CD4-positive, alpha-beta T cell treated with Interleukin-15 for 4 hours (primary cell): Measurements from ENCODE around the gene UCKL1.
"Not testable (repeated sequence)": the region's sequence is repeated elsewhere in the genome, so short reads cannot be mapped to it uniquely, and the experiment has no call there.

Source experiments
- DNase-seq: peaks from one replicate; pipeline ENCODE4 v3.0.0-alpha.2; 2020; ENCODE audit warnings: low spot score

The UCKL1 gene

DNA sequence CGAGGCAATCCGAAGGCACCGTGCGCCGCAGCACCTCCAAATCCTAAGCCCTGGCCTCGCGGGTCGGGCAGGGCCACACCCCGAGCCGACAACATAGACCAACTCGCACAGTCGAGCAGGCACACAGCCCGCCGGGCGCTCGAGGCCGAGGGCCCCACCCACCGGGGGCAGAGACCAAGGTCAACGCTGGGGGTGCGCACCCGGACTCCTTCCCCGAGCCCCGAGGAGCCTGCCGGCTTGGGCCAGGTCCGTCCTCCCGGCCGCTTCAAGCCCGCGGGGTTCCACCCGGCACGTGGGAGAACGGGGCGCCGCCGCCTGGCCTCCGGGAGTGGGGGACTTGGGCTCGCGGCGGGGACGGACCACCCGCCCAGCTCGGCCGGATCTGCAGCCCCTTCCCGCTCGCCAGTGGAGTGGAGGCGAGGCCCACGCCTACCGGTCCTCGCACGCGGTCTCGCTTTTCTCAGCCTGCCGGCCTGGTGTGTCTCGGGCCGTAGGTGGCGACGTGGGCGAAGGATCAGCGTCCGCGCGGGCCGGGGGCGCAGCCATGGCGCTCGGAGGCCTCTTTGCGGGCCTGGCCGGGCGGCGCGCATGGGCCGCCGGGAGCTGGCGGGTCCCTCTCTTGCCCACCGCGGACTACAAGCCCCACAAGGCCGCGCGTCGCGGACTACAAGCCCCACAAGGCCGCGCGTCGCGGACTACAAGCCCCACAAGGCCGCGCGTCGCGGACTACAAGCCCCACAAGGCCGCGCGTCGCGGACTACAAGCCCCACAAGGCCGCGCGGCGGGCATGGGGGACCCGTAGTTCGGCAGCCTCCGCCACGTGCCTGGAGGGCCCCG is at the start of gene UCKL1:
UCKL1 (minus strand) TSS at position 590 of the 837 bp plus-strand sequence; CDS start at position 546, 44 bp downstream.
- peak; percentile 89 for DNase-seq

DNA sequence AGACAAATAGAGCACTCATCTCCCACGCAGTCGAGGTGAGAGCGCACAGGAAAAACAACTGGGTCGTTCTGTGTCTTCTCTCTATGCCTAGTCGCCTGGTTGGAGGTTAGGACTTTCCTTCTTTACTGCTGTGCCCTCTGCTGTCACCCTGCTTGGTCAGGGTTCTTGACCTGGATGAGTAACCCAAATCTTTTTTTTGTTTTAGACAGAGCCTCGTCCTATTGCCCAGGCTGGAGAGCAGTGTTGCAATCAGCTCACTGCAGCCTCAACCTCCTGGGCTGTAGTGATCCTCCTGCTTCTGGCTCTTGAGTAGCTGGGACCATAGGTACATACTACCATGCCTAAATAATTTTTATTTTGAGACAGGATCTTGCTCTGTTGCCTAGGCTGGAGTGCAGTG is 49.2 kb upstream of the UCKL1 start:
- no peak for DNase-seq

- DNase-seq = no peak
Measured at GRCh38 chr20:64003960-64004725, 47.9 kb upstream of the UCKL1 start.

DNA sequence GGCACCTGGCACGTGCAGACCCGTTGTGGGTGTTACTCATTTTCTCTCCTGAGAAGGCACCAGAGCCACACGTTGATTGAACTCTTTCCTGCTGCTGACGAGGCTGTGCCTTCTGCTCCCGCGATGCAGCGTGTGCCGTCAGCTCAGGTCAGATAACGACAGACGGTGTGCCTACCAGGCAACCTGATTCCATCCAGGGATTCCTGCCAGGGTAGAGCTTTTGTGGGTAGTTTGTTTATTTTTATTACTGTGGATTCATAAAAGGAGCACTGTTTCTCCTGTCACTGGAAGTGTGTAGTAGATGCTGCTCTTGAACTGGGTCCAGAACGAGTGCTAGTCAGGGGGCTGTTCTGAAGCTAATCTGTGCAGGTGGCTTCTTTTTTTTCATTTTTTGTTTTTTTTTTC is 45.4 kb upstream of the UCKL1 start:
- no peak for DNase-seq

DNA sequence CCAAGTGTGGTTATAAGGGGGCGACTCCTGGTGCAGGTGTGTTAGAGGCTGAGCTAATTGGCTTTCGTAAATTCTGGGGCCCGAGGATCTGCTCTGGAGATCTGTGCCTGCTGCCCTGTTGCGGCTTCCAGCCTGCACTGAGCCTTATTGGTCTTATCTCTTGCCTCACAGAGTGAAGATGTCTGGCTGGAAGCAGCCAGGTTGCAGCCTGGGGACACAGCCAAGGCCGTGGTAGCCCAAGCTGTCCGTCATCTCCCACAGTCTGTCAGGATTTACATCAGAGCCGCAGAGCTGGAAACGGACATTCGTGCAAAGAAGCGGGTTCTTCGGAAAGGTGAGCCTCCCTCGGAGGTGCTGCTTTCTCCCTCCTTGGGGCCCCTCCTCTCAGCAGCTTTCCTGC is 44.7 kb upstream of the UCKL1 start:
- DNase-seq = no peak

DNA sequence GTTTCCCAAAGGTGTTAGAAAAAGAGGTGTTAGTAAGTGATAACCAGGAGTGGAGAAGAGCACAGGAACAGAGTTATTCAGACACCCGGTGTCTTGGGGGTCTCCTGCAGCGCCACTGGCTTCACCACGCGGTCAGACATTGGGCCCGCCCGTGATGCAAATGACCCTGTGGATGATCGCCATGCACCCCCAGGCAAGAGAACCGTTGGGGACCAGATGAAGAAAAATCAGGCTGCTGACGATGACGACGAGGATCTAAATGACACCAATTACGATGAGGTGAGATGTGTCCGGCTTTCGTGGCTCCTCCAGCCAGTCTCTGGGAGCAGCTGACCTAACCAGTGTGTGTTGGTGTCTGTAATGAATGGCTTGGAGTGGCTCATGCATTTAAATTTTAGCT is 26.7 kb upstream of the UCKL1 start:
- no peak for DNase-seq

- DNase-seq = peak; percentile 94
Measured at GRCh38 chr20:63980806-63981728, 24.9 kb upstream of the UCKL1 start, which contains the start of gene PRPF6. TSS of gene PRPF6 (plus strand) at chr20:63981132. CDS start at chr20:63981246, 114 bp downstream.

- peak; percentile 37 for DNase-seq
Measured at GRCh38 chr20:63980317-63980805, 24.1 kb upstream of the UCKL1 start.

DNA sequence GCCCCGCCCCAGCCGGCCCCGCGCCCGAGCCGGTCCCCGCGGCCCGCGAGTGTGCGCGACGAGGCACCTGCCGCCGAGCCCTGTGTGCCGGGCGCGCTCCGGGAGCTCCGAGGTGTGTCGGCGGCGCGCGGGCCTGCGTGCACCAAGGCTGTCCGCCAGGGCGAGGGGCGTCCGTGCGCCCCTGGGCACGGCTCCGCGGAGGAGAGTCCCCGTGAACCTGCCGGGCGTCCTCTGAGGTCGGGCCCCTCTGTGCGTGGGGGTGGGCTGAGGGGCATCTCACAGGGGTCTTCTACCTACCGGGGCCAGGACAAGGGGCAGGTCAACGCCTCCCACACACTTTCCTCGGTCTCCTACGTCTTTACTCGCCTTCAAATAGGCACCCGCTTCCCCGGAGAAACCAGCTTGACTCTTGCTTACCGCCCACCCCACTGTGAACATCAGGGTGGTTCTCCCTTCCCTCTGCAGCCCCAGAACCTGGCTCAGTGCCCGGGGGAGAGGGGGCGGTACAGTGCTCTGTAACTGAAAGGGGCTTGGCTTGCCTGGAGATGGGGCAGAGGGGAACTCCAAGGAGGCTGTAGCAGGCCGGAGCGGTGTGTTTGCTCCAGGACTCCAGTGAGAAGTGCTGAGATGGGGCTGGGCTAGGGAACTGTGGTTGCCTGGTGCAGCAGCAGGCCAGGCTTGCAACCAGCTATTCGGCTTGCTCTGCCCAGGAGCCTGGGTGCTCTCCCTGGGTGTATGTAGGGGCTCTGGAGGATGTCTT is 23.5 kb upstream of the UCKL1 start, which contains the start of gene SAMD10:
SAMD10 (minus strand) TSS at position 86 of the 760 bp plus-strand sequence. CDS start 175 bp downstream, outside the sequence.
- DNase-seq = peak; percentile 56

GRCh38 chr20:63979229-63979556 is 23.0 kb upstream of the UCKL1 start:
- DNase-seq = no peak

DNA sequence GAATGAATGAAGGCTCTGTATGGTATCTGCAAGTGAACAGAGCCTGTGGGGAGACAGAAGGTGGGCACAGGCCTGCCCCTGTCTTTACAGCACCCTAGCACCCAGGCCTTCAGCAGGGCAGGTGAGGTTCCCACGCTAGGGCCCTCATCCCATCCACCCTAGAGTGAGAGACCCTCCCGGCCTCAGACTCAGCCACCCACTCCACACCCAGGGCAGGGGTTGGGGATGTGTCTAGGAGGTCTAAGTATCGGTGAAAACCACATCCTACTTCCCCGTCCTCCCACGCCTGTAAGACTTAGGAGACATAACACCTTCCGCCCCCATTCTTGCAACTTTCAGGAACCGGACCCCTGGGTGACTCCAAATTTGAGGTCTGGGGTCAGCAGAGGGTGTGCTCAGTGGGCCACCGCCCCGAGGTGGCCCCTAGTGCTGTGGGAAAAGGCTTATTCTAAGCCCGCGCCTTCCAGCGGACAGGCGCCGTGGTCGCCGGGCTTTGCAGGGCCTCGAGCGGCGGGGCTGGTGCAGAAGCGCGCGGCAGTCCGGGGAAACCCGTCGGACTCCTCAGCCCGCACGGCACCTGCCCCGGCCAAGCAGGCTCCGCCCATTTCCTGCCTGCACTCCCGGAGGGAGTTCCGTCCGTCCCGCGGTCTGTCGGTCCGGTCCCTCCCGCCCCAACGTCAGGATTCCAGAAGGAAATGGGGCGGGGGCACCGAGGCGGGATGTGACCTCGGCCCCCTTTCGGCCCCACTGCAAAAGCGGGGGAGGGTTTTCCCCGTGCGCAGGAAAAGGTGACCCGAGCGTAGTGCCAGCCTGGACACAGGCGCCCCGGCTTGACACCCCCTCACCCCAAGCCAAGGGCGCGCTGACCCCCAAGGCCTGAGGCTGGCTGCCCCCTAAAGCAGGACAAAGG is 22.4 kb upstream of the UCKL1 start:
- peak; percentile 45 for DNase-seq

GRCh38 chr20:63977739-63978276 is 21.6 kb upstream of the UCKL1 start:
- peak; percentile 67 for DNase-seq

- no peak for DNase-seq
Measured at GRCh38 chr20:63976980-63977738, 20.9 kb upstream of the UCKL1 start.

DNA sequence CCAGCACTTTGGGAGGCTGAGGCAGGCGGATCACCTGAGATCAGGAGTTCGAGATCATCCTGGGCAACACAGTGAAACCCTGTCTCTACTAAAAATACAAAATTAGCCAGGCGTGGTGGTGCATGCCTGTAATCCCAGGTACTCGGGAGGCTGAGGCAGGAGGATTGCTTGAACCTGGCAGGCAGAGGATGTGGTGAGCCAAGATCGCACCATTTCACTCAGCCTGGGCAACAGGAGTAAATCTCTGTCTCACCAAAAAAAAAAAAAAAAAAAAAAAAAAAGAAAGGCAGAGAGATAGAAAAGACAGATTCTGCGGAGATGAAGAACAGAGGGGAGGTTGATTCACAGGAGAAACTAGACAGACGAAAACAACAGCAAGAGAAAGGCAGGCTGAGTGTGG is 20.3 kb upstream of the UCKL1 start:
- DNase-seq = not testable (repeated sequence)

- DNase-seq = no peak
Measured at GRCh38 chr20:63974402-63975200, 18.4 kb upstream of the UCKL1 start.

DNA sequence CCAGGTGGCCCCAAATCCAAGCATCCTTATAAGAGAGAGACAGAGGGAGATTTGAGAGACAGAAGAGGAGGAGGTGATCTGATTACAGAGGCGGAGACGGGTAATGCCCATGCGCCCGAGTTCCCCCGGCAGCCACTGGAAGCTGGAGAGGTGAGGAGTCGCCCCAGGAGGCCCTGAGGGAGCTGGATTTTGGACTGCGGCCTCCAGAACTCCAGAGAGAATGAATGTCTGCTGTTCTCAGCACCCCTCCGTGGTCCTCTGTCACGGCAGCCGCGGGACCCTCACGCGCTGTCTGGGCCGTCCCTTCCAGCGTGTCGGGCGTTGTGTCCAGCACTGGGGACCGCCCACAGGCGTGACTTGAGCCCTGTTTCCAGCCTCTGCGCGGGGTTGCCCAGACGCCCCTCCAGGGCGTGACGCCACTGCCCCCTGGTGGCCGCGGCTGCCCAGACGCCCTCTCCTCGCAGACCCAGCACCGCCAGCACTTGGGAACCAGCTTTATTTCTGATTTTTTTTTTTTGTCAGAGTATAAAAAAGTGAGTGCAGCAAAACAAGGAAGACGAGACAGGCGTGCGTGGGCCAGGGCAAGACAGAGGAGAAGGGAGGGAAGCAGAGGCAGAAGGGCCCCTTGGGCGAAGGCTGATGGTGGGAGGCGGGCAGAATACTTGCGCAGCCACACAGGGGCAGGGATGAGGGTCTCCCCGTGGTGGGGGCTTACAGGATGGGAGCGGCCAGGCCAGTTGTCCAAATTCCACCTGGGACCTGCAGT is 17.6 kb upstream of the UCKL1 start:
- peak; percentile 74 for DNase-seq

- DNase-seq = no peak
Measured at GRCh38 chr20:63973160-63973479, 16.9 kb upstream of the UCKL1 start.
